Measurements from ENCODE around the gene KIAA0408. TPM values are rescaled to one million over a fixed set of nuclear protein-coding genes. Genes with fewer than 3 reads are reported as not detected.

KIAA0408 gene
- total RNA-seq, 1 donor from 2014 or later = not detected

- Histone ChIP-seq H3K4me1 (no peaks in the 10 kb centered on the region), H3K27me3 (no peaks in the 10 kb centered on the region), H3K9me3 (no peaks in the 10 kb centered on the region), H3K27ac (no peak overlapping the region), H3K4me3 (no peak overlapping the region), H3K36me3 (peaks cover 0 to 3% of the 10 kb centered on the region in 2 donors)
- no peak for TF ChIP-seq CTCF (IDR thresholded peaks at IDR 0.05)
- DNase-seq (ENCODE audit: low spot score in 2 of 2) = no peak
- intact Hi-C loops (cut with DNase I) = no loop called here
Measured at GRCh38 chr6:127447780-127448179, 11.4 kb downstream of the KIAA0408 start.

- TF ChIP-seq CTCF (IDR thresholded peaks at IDR 0.05) = no peak
- peaks cover 0 to 3% of the 10 kb centered on the region in 2 donors for H3K36me3 ChIP-seq
- H3K4me1 ChIP-seq = no peaks in the 10 kb centered on the region
- no peak overlapping the region for H3K4me3 ChIP-seq
- intact Hi-C loops (cut with DNase I) = no loop called here
- DNase-seq (ENCODE audit: low spot score in 2 of 2) = no peak
- no peaks in the 10 kb centered on the region for H3K27me3 ChIP-seq
- no peak overlapping the region for H3K27ac ChIP-seq
- H3K9me3 ChIP-seq = no peaks in the 10 kb centered on the region
Measured at GRCh38 chr6:127446356-127446755, 12.8 kb downstream of the KIAA0408 start.

- Histone ChIP-seq H3K9me3 (no peaks in the 10 kb centered on the region), H3K4me3 (no peak overlapping the region), H3K27ac (no peak overlapping the region), H3K4me1 (no peaks in the 10 kb centered on the region), H3K36me3 (no peaks in the 10 kb centered on the region), H3K27me3 (no peaks in the 10 kb centered on the region)
- intact Hi-C loops (cut with DNase I) = no loop called here
- no peak for TF ChIP-seq CTCF (IDR thresholded peaks at IDR 0.05)
- DNase-seq (ENCODE audit: low spot score in 2 of 2) = no peak
Measured at GRCh38 chr6:127441881-127442280, 17.3 kb downstream of the KIAA0408 start.

GRCh38 chr6:127439718-127440117 lies 19.5 kb downstream of the KIAA0408 start:
- no peaks in the 10 kb centered on the region for H3K9me3 ChIP-seq

GRCh38 chr6:127436578-127437110 lies 22.5 kb downstream of the KIAA0408 start:
- Histone ChIP-seq H3K27ac (no peak overlapping the region), H3K4me1 (no peaks in the 10 kb centered on the region), H3K36me3 (no peaks in the 10 kb centered on the region), H3K4me3 (no peak overlapping the region), H3K9me3 (no peaks in the 10 kb centered on the region), H3K27me3 (no peaks in the 10 kb centered on the region)
- no peak for TF ChIP-seq CTCF (IDR thresholded peaks at IDR 0.05)
- no peak for DNase-seq (ENCODE audit: low spot score in 2 of 2)
- intact Hi-C loops (cut with DNase I) = no loop called here

More at GRCh38 chr6:127439718-127440117, 19.5 kb downstream of the KIAA0408 start:
- no peak for TF ChIP-seq CTCF (IDR thresholded peaks at IDR 0.05)
- H3K36me3 ChIP-seq = no peaks in the 10 kb centered on the region
- no peak for DNase-seq (ENCODE audit: low spot score in 2 of 2)
- intact Hi-C loops (cut with DNase I) = no loop called here
- H3K27ac ChIP-seq = no peak overlapping the region
- H3K27me3 ChIP-seq = no peaks in the 10 kb centered on the region
- H3K4me1 ChIP-seq = no peaks in the 10 kb centered on the region
- H3K4me3 ChIP-seq = no peak overlapping the region

Measured in ascending aorta (tissue), 2 donors.